Measurements from ENCODE around the gene SPATS1.
"Not testable (repeated sequence)": the region's sequence is repeated elsewhere in the genome, so short reads cannot be mapped to it uniquely, and the experiment has no call there.

Gene SPATS1

GRCh38 chr6:44321210-44321609, 21.2 kb upstream of the SPATS1 start:
- no peak for DNase-seq (ENCODE audit: extremely low read depth, insufficient read length)
- no peaks in the 10 kb centered on the region; the same call in 1 of the 2 replicates for H3K27me3 ChIP-seq (replicated peaks; ENCODE audit: control insufficient read depth, insufficient read depth, low read length)
- H3K36me3 ChIP-seq (ENCODE audit: control insufficient read depth, insufficient read depth, low read length), result no peaks in the 10 kb centered on the region
- H3K4me3 ChIP-seq (replicated peaks; ENCODE audit: low read depth, low read length), result no peak overlapping the region
- no peak for TF ChIP-seq CTCF (IDR thresholded peaks at IDR 0.05; ENCODE audit: insufficient read depth, low read length, poor library complexity, severe bottlenecking)

GRCh38 chr6:44327096-44327495, 15.4 kb upstream of the SPATS1 start:
- no peak for DNase-seq (ENCODE audit: extremely low read depth, insufficient read length)
- no peak for TF ChIP-seq CTCF (IDR thresholded peaks at IDR 0.05; ENCODE audit: insufficient read depth, low read length, poor library complexity, severe bottlenecking)
- no peaks in the 10 kb centered on the region for H3K36me3 ChIP-seq (ENCODE audit: control insufficient read depth, insufficient read depth, low read length)
- H3K4me3 ChIP-seq (replicated peaks; ENCODE audit: low read depth, low read length), result no peak overlapping the region
- H3K27me3 ChIP-seq (replicated peaks; ENCODE audit: control insufficient read depth, insufficient read depth, low read length), result no peaks in the 10 kb centered on the region

- Histone ChIP-seq H3K4me3 (replicated peaks; ENCODE audit: low read depth, low read length) (no peak overlapping the region), H3K36me3 (ENCODE audit: control insufficient read depth, insufficient read depth, low read length) (no peaks in the 10 kb centered on the region), H3K27me3 (replicated peaks; ENCODE audit: control insufficient read depth, insufficient read depth, low read length) (no peaks in the 10 kb centered on the region)
- no peak for TF ChIP-seq CTCF (IDR thresholded peaks at IDR 0.05; ENCODE audit: insufficient read depth, low read length, poor library complexity, severe bottlenecking)
- no peak for DNase-seq (ENCODE audit: extremely low read depth, insufficient read length)
Observed at GRCh38 chr6:44327760-44328159, 14.7 kb upstream of the SPATS1 start.

GRCh38 chr6:44328203-44328602, 14.2 kb upstream of the SPATS1 start:
- DNase-seq (ENCODE audit: extremely low read depth, insufficient read length); H3K4me3 ChIP-seq (replicated peaks; ENCODE audit: low read depth, low read length); H3K36me3 ChIP-seq (ENCODE audit: control insufficient read depth, insufficient read depth, low read length); H3K27me3 ChIP-seq (replicated peaks; ENCODE audit: control insufficient read depth, insufficient read depth, low read length): not testable (repeated sequence)

- H3K4me3 ChIP-seq (replicated peaks; ENCODE audit: low read depth, low read length), result no peak overlapping the region
- no peak for DNase-seq (ENCODE audit: extremely low read depth, insufficient read length)
- TF ChIP-seq CTCF (IDR thresholded peaks at IDR 0.05; ENCODE audit: insufficient read depth, low read length, poor library complexity, severe bottlenecking), result no peak
- no peaks in the 10 kb centered on the region; the same call in 1 of the 2 replicates for H3K27me3 ChIP-seq (replicated peaks; ENCODE audit: control insufficient read depth, insufficient read depth, low read length)
- no peaks in the 10 kb centered on the region for H3K36me3 ChIP-seq (ENCODE audit: control insufficient read depth, insufficient read depth, low read length)
Observed at GRCh38 chr6:44329858-44330257, 12.6 kb upstream of the SPATS1 start.

- TF ChIP-seq CTCF (IDR thresholded peaks at IDR 0.05; ENCODE audit: insufficient read depth, low read length, poor library complexity, severe bottlenecking), result no peak
- Histone ChIP-seq H3K27me3 (replicated peaks; ENCODE audit: control insufficient read depth, insufficient read depth, low read length) (no peaks in the 10 kb centered on the region; the same call in 1 of the 2 replicates), H3K36me3 (ENCODE audit: control insufficient read depth, insufficient read depth, low read length) (no peaks in the 10 kb centered on the region), H3K4me3 (replicated peaks; ENCODE audit: low read depth, low read length) (no peak overlapping the region)
- no peak for DNase-seq (ENCODE audit: extremely low read depth, insufficient read length)
Observed at GRCh38 chr6:44332585-44332984, 9.9 kb upstream of the SPATS1 start.

All from GM06990 (cell line).